A673 (cell line): Measurements from ENCODE around the gene RAB3IL1.

Experiments used
- EZH2 ChIP-seq: fragments of 200-600 bp; sonication (generic); IDR thresholded peaks from 2 replicates; pipeline ENCODE4 v1.6.1; 2017; ENCODE audit warnings: borderline replicate concordance, low read depth, mild to moderate bottlenecking, mixed read lengths, antibody characterized with exemption, low read length; ENCODE audit not compliant: poor library complexity, severe bottlenecking
- TF ChIP-seq, protein P1 (sequence below): fragments of 300-800, 200-600 bp; sonication (generic); conservative IDR thresholded peaks from 2 replicates; pipeline ENCODE4 v1.5.1; 2017; ENCODE audit warnings: low read depth, mild to moderate bottlenecking, antibody characterized with exemption, low read length, moderate library complexity, mixed read lengths

DNA sequence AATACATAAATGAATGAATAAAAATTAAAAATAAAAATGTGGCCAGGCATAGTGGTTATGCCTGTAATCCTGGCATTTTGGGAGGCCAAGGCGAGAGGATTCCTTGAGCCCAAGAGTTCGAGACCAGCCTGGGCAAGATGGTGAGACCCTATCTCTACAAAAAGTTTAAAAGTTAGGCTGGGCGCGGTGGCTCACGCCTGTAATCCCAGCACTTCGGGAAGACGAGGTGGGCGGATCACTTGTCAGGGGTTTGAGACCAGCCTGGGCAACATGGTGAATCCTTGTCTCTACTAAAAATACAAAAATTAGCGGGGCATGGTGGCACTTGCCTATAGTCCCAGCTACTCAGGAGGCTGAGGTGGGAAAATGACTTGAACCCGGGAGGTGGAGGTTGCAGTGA is 23.1 kb upstream of the RAB3IL1 start:
- TF ChIP-seq, protein P1, sequence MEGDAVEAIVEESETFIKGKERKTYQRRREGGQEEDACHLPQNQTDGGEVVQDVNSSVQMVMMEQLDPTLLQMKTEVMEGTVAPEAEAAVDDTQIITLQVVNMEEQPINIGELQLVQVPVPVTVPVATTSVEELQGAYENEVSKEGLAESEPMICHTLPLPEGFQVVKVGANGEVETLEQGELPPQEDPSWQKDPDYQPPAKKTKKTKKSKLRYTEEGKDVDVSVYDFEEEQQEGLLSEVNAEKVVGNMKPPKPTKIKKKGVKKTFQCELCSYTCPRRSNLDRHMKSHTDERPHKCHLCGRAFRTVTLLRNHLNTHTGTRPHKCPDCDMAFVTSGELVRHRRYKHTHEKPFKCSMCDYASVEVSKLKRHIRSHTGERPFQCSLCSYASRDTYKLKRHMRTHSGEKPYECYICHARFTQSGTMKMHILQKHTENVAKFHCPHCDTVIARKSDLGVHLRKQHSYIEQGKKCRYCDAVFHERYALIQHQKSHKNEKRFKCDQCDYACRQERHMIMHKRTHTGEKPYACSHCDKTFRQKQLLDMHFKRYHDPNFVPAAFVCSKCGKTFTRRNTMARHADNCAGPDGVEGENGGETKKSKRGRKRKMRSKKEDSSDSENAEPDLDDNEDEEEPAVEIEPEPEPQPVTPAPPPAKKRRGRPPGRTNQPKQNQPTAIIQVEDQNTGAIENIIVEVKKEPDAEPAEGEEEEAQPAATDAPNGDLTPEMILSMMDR: no peak
- TF ChIP-seq EZH2: no peak
